SK-N-DZ (cell line): ENCODE measurements around the gene AKAP13.
"Not testable (repeated sequence)": the region's sequence is repeated elsewhere in the genome, so short reads cannot be mapped to it uniquely, and the experiment has no call there.

Experiments used
- DNase-seq: peaks from one replicate; pipeline ENCODE4 v3.0.0-alpha.2; 2015; ENCODE audit warnings: low spot score

AKAP13 gene

DNA sequence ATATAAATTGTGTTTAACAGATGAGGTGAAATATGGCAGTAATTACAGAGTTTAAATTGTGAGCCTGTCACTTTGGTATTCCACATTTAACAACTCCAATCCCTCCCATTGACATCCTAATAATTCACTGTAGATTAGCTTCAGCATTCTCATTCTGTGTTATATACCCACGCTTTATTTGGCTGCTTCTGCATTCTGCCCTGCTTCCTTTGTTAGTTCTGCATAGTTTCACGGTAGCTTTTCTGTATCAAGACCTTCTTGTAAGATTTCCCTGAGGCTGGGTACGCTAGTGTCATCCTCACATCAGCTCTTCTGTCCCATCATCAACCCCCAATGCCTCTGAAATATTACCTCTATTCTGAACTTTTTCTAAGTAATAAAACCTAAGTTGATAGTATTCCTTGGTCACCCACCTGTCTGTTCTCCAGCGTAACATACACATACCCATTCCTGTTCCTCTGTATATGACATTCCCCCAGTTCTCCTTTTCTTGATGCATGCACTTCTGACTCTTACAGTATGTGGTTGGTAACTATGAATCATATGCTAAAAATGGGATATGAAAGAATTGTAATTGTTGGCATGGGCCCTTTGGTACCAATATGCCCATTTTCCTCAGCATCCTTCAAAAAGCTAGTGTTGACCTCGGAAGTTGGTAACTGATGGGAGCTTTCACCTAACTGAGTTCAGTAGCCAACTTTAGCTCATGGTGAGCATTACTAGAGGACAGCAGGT, 243.1 kb downstream of the AKAP13 start:
- no peak for DNase-seq

DNA sequence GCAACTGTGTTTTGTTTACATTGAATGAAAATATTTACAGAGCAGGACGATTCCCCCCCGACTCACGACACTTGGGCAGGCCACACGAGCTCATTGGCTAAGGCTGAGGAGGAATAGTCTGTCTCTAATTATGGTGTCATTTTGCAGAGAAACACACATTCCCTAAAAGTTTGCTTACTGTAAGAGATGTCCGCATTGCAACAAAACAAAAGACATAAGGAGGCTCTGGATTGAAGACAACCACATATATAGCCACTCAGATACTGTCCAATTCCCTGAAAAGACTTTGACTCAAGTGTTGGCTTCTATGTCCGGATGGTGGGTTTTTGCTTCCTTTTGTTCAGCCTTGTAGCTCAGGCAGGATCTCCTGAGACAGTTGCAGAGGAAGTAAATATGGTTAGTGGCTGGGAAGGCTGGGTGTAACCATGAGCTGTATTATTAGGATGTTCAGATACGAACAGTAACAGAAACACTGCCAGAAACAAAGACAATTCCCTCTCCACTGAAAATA, 243.9 kb downstream of the AKAP13 start:
- DNase-seq, result no peak

DNA sequence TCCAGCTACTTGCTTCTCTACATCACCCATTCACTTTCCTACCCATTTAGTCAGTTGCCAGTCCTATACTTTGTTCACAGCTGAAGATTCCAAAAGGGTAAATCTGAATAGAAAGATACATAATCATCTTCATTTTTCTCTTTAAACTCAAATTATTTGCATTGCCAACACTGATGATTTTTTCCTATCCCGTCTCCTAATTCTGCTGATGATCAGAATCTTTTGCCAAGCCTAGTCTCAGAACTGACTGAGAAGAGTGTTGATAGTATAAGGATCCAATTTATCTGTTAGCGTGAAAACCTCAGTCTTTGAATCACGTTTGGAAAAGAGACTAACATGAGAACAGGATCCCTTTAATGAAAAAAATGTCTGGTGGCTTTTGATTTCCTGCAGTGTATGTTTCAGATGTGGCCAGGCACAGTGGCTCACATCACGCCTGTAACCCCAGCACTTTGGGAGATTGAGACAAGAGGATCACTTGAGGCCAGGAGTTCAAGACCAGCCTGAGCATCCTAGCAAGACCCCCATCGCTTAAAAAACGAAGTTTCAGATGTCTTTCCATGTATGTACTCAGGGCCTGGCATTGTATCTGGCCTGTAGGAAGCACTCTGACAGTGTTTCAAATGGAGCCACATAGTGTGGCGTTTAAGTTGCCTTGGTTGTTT, 244.9 kb downstream of the AKAP13 start:
- DNase-seq, result no peak

DNA sequence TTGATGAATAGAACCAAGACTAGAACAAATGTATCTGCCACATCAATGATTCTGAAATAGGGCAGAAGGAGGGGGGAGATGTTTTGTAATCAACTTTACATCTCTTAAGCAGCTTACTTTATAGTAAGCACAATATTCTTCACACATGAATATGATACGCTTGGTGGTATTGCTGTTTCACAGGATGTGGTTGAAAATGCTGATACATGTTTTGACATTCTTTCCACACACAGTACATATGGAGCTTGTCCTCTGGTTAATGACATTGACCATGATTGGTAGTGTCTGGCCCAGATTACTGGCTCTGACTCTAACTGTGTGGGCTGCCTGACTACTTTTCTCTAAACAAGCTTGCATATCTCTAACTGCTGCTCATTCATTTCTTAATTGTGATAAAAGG, 245.5 kb downstream of the AKAP13 start:
- DNase-seq, result no peak

DNA sequence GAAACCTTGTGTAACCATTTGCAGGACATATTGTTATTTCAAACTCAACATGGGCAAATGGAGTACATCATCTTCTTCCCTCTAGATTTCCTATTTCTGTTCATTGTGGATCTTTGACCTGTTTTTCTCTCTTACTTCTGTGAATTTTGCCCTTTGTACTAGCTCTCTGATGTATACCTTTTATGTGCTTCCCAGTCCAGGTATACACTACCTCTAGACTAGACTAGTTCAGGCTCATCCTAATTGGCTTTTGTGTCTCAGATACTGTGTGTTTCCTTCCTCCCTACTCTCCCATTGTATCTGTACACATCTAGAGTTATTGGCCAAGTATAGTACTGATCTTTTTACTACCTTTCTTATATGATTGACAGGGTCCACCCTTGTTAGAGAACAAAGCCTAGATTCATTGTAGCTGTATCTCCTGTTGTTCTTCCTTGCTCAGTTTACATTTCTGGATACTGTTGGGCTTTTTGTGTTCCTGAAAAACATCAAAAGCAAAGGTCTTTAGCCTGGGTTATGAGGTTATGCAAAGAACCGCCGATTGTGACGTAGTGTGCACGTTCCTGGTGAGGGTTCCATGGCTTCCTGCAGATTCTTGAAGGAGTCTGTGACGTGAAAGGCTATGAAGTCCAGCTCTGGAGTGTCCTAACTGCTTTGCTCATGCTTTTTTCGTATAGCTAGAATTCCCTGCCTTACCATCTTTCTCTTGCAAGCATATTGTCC, 247.0 kb downstream of the AKAP13 start:
- no peak for DNase-seq

DNA sequence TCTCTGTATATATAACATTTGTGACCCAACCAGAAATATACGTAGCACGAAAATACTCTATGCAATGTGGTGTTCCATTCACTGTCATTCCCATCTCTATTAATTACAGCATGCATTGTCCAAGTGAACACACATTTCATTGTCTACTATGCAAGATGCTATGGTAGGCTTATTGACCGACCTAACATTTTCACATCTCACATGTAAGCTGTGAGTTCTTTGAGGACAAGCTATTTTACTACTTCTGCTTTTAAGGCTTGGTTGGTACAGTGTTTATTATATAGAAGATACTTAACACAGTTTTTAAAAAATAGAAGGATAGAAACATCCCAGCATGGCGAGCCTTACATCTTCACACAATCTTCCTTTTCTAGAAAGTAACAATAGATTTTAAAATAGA, 249.9 kb downstream of the AKAP13 start:
- DNase-seq, result no peak

DNA sequence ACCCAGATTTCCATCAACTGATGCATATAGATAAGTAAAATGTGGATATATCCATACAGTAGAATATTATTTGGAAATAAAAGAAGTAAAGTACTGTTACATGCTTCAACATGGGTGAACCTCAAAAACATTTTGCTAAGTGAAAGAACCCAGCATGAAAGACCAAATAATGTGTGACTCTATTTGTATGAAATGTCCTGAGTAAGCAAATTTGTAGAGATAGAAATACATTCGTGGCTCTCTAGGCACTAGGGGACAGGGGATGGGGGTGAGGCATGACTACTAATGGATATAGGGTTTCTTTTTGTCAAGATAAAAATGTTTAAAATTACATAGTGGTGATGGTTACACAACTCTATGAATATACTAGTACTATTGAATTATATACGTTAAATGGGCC, 250.6 kb downstream of the AKAP13 start:
- DNase-seq, result no peak

DNA sequence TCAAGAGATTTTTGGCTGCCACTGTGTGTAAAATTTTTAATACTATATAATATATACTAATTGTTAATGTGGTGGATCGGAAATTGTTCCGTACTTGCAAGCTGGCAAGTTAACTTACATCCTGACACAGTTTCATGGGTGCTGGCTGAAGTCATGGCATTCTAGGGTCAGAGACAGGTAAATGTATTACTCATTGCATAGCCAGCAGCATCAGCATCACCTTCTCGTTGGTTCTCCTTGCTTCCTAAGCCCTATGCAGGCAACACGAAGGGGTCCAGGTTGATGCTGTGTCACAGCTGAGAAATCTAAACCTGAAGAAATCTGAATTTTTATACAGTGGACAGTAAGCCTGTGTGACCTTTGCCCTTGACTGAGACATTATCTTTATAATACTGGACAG, 251.6 kb downstream of the AKAP13 start:
- DNase-seq, result no peak

DNA sequence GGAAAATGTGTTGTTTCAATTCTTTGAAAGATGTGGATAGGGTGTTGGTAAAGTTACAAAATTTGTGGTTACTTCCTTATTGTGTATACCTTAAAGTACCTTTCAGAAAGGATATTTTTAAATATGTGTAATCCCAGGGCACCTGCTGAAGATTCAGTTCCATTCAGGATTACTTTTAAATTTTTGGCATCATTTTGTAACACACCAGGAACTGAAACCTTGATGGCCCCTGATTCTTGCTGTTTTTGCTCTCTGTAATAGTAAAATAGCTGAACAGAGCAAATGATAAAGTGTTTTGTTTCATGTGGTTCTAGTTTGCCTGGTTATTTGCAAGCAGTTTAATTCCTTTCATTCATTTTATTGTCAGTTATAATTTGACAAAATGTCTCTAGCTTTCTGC, 253.5 kb downstream of the AKAP13 start:
- no peak for DNase-seq

DNA sequence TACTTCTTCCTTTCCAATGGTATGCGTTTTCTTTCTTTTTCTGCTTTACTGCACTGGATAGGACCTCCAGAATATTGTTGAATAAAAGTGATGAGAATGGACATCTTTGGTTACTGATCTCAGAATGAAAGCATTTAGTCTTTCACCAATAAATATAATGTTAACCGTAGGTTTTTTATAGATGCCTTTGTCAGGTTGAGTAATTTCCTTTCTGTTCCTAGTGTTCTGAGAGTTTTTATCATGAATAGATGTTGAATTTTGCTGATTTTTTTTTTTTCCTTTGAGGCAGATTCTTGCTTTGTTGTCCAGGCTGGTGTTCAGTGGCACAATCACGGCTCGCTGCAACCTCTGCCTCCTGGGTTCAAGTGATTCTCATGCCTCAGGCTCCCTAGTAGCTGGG, 255.9 kb downstream of the AKAP13 start:
- DNase-seq, result no peak

DNA sequence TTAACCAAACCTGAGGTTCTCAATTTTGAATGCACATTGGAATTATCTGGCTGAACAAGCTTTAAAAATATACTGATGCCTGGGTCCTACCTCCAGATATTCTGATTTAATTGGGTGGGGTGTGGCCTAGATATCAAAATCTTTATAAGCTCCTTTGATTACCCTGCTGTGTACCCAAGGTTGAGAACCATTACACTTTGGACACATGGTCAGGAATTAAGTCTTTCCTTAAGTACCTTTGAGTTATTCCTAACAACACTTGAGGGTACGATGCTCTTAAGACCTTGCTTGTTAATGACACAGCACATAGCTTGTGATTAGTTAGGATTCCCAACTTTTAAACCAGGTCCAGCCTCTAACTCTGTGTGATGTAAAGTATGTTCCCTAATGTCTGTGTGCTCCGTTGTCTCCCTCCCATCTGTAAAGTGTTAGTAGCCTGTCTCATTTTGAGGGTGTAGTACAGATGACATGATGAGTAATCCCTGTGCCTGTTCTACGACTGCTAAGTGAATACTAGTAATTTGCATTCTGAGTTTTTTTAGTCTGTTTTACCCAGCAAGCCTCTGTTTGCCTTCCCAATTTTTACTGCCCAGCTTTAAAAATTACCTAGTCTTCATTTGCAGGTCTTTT, 259.5 kb downstream of the AKAP13 start:
- DNase-seq, result no peak

DNA sequence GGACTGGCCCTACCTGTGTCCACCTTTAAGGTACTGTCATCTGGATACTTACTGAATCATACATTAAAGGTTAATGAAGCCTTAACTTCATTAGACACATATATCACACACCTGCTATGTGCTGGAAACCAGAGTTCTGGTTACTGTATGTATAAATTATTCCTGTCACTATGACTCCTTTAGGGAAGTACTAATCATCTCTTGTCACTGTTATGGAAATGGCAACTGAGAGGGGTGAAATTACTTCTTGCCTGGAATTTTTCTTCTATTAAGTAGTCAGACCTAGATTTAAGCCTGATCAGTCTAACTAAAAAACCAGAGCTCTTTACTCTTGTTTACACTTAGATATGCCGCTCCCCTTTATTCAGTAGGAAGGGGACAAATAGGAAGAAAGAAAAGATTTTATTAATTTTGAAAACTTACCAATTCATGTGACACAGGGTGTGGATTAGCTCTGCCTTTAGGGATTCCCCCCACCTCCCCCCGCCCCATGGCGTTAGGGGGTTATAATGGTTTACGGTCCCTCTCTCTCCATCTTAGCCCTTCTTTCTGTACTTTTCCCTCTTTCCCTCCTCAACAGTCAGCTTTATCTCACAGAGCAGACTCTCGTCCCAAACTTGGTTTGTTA, 261.8 kb downstream of the AKAP13 start:
- no peak for DNase-seq

DNA sequence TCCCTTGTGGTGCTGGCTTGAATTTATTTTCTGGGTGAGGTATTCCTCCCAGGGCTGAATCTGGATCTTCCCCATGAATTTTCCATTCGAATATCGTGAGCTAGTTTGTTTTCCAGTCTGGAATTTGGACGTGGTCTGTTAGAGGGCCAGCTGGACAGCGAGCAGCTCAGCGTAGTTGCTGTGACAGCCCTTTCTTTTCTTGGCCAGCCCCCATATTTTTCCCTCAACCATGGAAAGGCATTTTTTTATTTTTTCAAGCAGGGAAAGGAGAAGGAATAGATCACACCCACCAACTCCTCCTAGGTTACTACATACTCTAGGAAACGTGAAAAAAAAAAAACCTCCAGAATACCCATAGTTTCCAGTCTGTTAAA, 262.3 kb downstream of the AKAP13 start:
- no peak for DNase-seq

DNA sequence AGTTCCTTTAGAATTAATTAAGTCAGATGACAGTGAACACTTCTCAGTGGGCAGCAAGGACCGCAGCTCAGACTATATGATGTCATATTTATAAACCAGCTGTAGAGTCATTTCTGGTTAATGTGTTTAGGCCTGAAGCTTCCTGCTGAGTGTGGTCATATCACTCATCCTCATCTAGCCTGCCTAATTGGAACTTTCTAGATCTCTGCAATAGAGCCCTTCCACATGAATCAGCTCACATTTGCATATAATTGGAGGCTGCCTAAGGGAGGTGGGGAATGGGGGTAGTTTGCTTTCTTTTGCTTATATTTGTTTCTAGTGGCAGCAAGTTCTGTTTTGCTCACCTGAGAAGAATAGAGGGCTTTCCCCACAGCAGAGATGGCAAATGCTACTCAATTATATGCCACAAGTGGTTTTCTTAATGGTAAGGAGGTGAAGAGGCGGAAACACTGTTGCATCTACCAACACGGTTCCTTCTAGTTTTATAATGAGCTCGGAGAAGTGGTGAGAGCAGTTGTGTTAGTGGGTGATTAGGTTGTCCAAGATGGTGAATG, 266.2 kb downstream of the AKAP13 start:
- DNase-seq, result no peak

DNA sequence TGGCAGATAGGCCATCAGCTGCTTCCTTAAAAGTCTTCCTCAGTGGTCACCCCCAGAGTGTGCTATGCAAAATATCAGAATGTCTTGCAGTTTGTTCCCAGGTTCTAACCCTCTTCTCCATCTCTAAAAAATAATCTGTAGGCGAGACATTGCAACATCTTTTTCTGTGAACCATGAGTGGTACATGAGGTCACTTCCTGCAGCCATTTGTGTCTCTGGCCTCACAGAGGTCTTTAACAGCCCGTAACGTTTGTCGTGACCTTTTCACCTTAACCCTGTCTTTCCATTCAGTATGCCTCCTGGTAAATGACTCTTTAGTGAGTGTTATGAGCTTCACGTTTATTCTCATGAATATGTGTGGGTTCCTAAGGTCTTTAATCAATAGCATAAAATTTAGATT, 269.0 kb downstream of the AKAP13 start:
- DNase-seq, result no peak

DNA sequence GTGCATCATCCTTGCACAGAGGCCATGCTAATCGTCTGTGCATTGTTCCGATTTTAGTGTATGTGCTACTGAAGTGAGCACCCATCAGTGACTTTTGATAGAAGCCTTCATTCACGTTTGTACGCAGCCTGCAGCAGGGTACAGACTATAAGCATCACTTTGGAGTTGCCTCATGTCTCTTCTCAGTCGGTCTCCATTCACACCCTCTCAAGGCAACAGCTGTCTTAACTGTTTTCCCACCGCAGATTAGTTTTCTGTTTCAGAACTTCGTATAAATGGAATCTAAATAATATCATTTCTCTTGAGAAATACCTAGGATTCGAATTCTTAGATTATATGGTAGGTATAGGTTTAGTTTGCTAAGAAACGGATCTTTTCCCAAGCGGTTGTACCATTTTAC, 271.1 kb downstream of the AKAP13 start:
- DNase-seq, result no peak

DNA sequence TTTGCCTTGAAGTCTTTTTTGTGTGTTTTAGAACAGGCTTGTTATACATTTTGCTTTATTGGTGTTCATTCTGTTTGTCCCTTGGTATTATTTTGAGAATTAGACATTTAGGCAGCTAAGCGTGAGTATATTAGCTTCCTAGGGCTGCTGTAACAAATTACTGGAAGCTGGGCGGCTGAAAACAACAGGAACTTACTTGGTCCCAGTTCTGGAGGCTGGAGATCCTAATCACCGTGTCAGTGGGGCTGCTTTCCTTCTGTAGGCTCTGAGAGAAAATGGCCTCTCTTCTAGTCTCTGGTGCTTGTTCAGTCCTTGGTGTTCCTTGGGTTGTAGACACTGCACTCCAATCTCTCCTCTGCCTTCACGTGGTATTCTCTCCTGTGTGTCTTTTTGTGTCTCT, 272.1 kb downstream of the AKAP13 start:
- no peak for DNase-seq

DNA sequence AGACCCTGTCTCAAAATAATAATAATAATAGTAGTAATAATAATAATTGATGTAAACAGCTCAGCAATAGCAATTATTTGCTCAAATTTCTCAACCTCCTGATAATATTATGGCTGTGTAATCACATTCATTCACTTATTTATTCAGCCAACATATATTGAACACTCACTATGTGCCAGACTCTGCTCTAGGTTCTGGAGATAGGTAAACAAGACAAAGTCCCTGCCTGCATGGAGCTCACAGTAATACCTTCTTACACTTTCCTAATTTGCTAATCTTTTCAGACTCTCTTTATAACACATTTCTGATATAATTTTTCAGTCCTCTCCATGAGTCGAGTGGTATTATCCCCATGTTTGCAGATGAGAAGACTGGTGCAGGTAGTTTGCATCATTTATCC, 276.7 kb downstream of the AKAP13 start:
- DNase-seq, result no peak

DNA sequence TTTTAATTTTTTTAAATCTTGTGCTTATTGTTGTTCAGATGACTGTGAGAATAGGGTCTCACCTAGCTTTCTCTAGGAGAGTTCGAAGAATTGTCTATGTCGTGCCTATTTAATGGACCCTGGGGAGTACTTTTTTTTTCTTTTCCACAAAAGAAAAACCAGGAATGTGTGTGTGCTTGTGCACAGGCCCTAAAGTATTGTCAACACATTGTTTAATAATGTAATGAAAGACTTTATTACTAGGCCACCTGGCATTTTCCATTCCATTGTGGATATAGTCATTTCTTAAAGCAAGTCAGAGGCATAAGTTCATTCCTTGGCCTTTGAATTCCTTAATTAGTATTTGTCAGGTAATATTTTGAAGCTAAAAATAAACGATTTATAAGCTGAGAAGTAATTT, 278.4 kb downstream of the AKAP13 start:
- no peak for DNase-seq

DNA sequence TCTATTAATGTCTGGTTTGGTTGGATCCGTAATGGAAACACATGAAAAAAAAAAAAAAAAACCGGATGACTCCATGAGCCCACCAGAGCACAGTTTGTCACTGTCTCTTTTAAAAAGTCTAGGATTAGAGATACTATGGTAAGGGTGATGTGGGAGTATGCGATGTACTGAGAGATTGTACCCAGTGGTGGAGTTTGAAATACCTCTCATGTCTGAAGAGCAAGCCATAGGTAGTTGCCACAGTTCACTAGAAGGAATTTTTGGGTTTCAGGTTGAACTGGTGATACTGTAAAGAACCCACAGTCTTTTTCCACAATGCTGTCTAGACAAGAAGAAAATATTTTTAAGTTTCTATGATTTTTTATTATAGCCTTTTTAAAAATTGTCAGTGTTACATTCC, 281.5 kb downstream of the AKAP13 start:
- no peak for DNase-seq

DNA sequence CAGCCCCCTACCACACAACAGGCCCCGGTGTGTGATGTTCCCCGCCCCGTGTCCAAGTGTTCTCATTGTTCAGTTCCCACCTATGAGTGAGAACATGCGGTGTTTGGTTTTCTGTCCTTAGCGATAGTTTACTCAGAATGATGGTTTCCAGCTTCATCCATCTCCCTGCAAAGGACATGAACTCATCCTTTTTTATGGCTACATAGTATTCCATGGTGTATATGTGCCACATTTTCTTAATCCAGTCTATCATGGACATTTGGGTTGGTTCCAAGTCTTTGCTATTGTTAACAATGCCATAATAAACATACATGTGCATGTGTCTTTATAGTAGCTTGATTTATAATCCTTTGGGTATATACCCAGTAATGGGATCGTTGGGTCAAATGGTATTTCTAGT, 285.3 kb downstream of the AKAP13 start:
- DNase-seq, result not testable (repeated sequence)
